Pancreas (tissue), 10 donors: ENCODE measurements around the gene SCMH1. TPM values are rescaled to one million over a fixed set of nuclear protein-coding genes. Genes with fewer than 3 reads are reported as not detected.

Experiments used
- ATAC-seq, 4 donors: fragments of 200-7000 bp; cut with Tn5 transposase; one replicate each; pipeline versions ENCODE4 v1.8.0 to v1.9.1; 2020; ENCODE audit warnings: mild to moderate bottlenecking in 4 of 4, moderate library complexity in 4 of 4
- DNase-seq, 6 donors: peaks; one replicate each; pipeline ENCODE4 v3.0.0-alpha.2; 2020
- FAIRE-seq: peaks from 2 replicates; lab custom pipeline; 2012; peaks lifted over from hg19 to GRCh38; lab: Jason Lieb, UNC
- H3K27ac ChIP-seq, 4 donors: fragments of 200-600 bp; sonication (generic); 1 replicate in 3 of 4; 2 replicates in 1 of 4; pipeline versions ENCODE4 v1.5.0 to v1.8.0; 2020
- H3K27me3 ChIP-seq, 4 donors: fragments of 200-600 bp; one replicate each; pipeline ENCODE4 v1.8.0; 2021
- H3K36me3 ChIP-seq, 3 donors: fragments of 200-600 bp; sonication (generic) in 1 of 3; one replicate each; pipeline versions ENCODE4 v1.5.0 to v1.8.0; 2020 to 2021
- H3K4me1 ChIP-seq, 3 donors: fragments of 200-600 bp; one replicate each; pipeline ENCODE4 v1.8.0; 2021
- H3K4me3 ChIP-seq, 4 donors: fragments of 200-600 bp; sonication (generic) in 2 of 4; one replicate each; pipeline versions ENCODE4 v1.5.0 to v1.8.0; 2020 to 2021
- H3K9me3 ChIP-seq, 4 donors: fragments of 200-600 bp; one replicate each; pipeline ENCODE4 v1.8.0; 2021
- CTCF ChIP-seq, 4 donors: fragments of 200-600 bp; sonication (generic) in 3 of 4; IDR thresholded peaks; one replicate each; pipeline versions ENCODE4 v1.5.0 to v1.8.0; 2021; ENCODE audit warnings: antibody characterized with exemption in 4 of 4
- WGBS, 2 donors: extraction: QIAGEN DNeasy Blood & Tissue Kit; methylation state at CpG; one replicate each; pipeline ENCODE4 v1.1.7; 2013; 5-methylcytosine and 5-hydroxymethylcytosine counted together
- intact Hi-C, 3 donors: fragments of 100-400 bp; cut with DNase I; formaldehyde crosslinking; loops; one replicate each; pipeline versions ENCODE4 v1.11.1 to v1.14.2; 2022
- polyA plus RNA-seq, 2 donors: library from polyadenylated mRNA; stranded (reverse); fragments of 200-250 nt; gene quantifications; one replicate each; pipeline ENCODE4 v1.2.3, GENCODE V29; 2013
- total RNA-seq, 6 donors: library from RNA; stranded (reverse); fragmentation: NEBNext Ultra II Directional in 4 of 6; extraction: Animal tissue kit (Norgen Biotek cat#: 25700) in 4 of 6; gene quantifications; one replicate each; pipeline versions ENCODE4 v1.2.1 to v1.2.4, GENCODE V29; 2021 to 2023
- donor health status: healthy with polysubstance abuse.
- donor health status: DM: no; HTN: no; CAD: no; lungs with moderate emphysema.
- donor health status: DM: no; HTN: no; CAD: no.
- donor health status: control.
- donor health status: control.
- donor health status: Bipolar disorder and iron deficiency.
- donor health status: DM: yes; HTN: yes; CAD: no.
- donor health status: DM: no; HTN: no; CAD: no.
- donor health status: DM: no; HTN: no; CAD: no.
- donor health status: DM: yes; HTN: yes; CAD: no.

Gene SCMH1
- total and polyA plus RNA-seq, 8 donors = 24.5 to 41.9 (median 29.9) TPM

DNA sequence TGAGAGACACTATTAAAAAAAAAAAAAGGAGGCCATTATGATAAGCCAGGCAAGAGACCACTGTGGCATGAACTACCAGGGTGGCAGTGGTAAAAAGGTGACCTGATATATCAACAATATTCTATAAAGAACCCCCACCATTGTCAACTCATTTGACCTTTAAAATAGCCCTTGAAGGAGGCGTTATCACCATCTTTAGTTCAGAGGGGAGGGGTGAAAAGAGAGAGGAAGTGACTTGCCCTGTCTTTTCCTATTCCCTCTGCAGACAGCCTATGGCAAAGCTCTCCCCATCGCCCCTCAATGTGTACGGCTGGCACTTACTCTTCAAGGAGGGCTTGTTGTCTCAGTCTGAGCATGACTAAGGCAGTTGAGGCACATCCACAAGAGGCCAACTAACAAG lies 208.8 kb downstream of the SCMH1 start:
- ATAC-seq = no peak
- WGBS, 2 donors = 98% methylated on average over 3 of the region's 3 CpGs
- Histone ChIP-seq H3K27ac (no peak overlapping the region), H3K36me3 (peaks cover 0 to 47% (median 4%) of the 10 kb centered on the region in 3 donors), H3K27me3 (no peaks in the 10 kb centered on the region), H3K9me3 (no peaks in the 10 kb centered on the region), H3K4me3 (no peak overlapping the region), H3K4me1 (no peaks in the 10 kb centered on the region)
- FAIRE-seq = no peak
- no peak for TF ChIP-seq CTCF (IDR thresholded peaks at IDR 0.05)
- DNase-seq = no peak
- intact Hi-C loops = no loop called here

GRCh38 chr1:41032147-41032546 lies 210.0 kb downstream of the SCMH1 start:
- no peak for DNase-seq
- Histone ChIP-seq H3K36me3 (peaks cover 0 to 55% (median 4%) of the 10 kb centered on the region in 3 donors), H3K4me3 (no peak overlapping the region), H3K4me1 (no peaks in the 10 kb centered on the region), H3K9me3 (no peaks in the 10 kb centered on the region), H3K27me3 (no peaks in the 10 kb centered on the region), H3K27ac (no peak overlapping the region)
- FAIRE-seq = no peak
- intact Hi-C loops = no loop called here
- TF ChIP-seq CTCF (IDR thresholded peaks at IDR 0.05) = no peak
- WGBS, 2 donors = 67 to 70% methylated on average over 2 of the region's 2 CpGs
- ATAC-seq = no peak

DNA sequence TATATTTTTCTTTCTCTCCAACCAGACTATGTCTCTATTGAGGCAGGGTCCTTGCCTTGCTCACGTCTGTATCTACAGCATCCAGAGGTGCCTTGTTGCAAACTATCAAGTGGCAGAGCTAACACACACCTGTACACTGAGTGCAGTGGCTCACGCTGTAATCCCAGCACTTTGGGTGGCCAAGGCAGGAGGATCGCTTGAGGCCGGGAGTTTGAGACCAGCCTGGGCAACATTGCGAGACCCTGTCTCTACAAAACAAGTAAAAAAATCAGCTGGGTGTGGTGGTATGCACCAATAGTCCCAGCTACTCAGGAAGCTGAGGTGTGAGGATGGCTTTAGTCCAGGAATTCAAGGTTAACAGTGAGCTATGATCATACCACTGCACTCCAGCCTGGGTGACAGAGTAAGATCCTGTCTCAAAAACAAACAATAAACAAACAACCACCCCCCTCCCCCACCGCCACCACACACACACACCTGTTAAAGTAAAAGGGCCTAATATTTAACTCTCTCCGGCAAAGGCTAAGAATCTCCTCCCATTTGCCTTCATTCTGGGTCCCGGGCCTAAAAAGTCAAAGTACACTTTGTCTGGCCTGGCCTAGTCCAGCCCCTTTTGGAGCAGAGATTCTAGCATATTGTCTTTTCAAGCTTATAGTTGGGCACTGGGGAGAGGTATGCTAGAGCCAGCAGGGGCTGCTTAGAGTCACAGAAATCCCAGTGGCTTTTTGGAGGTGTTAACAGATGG lies 211.1 kb downstream of the SCMH1 start:
- WGBS, 2 donors = 75 to 79% methylated on average over 8 of the region's 8 CpGs
- H3K4me1 ChIP-seq = no peaks in the 10 kb centered on the region
- FAIRE-seq (no peak), DNase-seq (no peak), ATAC-seq (peak in 3 of 4 donors; percentile 11 to 62 (median 52))
- no peak overlapping the region for H3K4me3 ChIP-seq
- no peak for TF ChIP-seq CTCF (IDR thresholded peaks at IDR 0.05)
- no peaks in the 10 kb centered on the region for H3K27me3 ChIP-seq
- H3K27ac ChIP-seq = no peak overlapping the region
- H3K9me3 ChIP-seq = no peaks in the 10 kb centered on the region
- peaks cover 0 to 47% (median 4%) of the 10 kb centered on the region in 3 donors for H3K36me3 ChIP-seq
- intact Hi-C loops = no loop called here

- Histone ChIP-seq H3K9me3 (no peaks in the 10 kb centered on the region), H3K4me1 (no peaks in the 10 kb centered on the region), H3K4me3 (no peak overlapping the region), H3K27ac (no peak overlapping the region), H3K27me3 (no peaks in the 10 kb centered on the region), H3K36me3 (peaks cover 0 to 25% (median 4%) of the 10 kb centered on the region in 3 donors)
- WGBS, 2 donors = 95 to 97% methylated on average over 10 of the region's 10 CpGs
- no peak for FAIRE-seq
- intact Hi-C loops = no loop called here
- DNase-seq = no peak
- ATAC-seq = no peak
- no peak for TF ChIP-seq CTCF (IDR thresholded peaks at IDR 0.05)
Observed at GRCh38 chr1:41028034-41028642, 214.0 kb downstream of the SCMH1 start.
